Bronchial smooth muscle cell (primary cell): Measurements from ENCODE around the gene TNNC1. TPM values are rescaled to one million over a fixed set of nuclear protein-coding genes. Genes with fewer than 3 reads are reported as not detected.

Experiments used
- total RNA-seq: library from RNA; depleted of rRNA; stranded (reverse); fragments of >200 nt; gene quantifications from 2 replicates; pipeline ENCODE4 v1.2.1, GENCODE V29; 2014

The TNNC1 gene
- 0.43 and 0.63 TPM in 2 replicates for total RNA-seq

DNA sequence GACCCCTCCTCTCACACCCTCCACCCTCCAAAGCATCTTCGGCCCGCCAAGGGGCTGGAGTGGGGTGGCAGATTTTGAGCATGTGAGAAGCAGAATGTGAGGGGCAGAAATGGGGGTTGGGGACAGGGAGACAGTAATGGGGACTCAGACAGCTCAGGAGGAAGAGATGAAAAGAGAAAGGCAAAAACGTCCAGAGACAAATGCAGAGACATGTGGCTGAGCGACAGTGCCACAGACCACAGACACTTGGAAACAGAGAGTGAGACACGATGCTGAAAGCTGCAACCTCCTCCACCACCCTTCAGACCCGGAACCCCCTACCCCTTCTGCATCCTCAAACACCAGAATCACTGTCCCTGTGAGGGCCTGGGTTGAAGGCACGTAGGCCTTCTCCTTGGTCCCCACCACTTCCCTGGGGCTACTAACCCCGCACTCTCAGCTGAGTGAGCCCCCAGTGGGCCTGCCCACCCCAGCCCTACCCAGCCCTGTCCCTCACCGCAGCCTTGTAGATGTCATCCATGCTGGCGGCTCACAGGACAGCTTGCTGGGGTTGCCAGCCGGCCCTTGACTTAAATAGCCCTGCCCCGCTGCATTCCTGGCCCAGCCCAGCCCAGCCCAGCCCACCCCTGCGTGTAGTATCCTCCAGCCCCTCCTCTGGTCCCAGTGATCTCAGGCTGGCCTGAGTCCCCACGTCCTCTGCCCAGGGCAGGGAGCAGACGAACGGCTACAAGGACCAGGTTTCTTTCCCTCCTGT is at the start of gene TNNC1:
TSS of gene TNNC1 (minus strand) at position 546 of the 754 bp plus-strand sequence. CDS start at position 520, 26 bp downstream.

DNA sequence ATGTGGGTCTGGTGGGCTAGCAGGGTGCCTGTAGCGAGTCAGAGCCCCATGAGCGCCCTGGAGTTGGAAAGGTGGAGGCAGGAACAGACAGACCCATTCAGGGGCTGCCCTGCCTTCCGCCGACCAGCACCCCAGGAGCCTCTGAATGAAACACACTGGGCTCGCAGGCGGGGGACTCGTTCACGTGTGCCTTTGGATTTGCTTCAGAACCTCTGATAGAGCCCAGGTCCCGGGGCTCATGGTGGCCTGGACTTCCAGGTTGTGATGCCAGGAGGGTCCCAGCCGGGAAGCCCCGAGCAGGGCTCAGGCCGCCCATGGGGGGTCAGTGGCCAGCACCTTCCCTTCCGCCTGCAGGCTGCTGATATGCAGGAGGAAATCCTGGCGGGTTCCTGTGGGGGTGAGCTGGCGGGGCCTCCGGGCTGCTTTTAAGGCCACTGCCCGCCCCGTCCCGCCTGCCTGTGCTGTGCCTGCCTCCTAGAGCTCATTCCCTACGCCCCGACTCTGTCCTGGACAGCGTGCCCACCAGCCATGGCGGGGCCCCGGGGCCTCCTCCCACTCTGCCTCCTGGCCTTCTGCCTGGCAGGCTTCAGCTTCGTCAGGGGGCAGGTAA is 41.1 kb upstream of the TNNC1 start, which contains the start of gene STAB1:
TSS of gene STAB1 (plus strand) at position 453 of the 610 bp plus-strand sequence. CDS start at position 529, 76 bp downstream.

DNA sequence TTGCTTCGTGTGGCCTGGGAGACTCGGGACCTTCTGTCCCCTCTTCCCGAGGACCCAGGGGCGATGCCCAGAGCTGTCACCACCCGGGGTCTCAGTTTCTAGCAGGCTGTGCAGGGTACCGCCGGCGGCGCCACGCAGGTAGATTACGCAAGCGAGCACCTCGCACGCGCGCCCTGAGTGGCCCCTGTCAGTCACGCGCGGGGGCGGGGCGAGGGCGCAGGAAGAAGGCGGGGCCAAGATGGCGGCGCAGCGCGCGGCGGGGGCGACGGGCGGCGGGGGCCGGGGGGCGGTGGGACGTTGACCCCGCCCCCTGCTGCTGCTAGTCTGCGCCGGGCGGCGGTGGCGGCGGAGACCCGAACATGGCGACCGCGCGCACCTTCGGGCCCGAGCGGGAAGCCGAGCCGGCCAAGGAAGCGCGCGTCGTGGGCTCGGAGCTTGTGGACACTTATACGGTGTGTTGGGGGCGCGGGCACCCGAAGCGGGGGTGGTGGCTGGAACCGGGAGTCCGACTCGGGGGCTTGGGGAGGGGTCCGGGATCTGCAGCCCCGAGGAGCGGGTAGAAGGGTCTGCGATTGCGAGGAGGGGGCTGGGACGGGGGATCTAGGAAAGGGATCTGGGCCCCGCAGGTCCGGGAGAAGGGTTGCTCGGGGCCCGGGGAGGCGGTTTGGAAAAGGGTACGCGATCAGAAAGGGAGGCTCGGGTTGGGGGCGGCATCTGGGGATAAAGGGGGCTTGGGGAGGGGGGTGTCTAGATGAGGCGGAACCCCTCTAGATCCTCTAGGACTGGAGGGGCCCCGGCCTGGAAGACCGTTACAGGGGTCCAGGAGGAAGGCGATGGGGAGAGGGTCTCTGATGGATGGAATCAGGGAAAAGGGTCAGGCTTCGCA is 1.7 kb upstream of the TNNC1 start, which contains the start of gene NISCH:
TSS of gene NISCH (plus strand) at position 322 of the 886 bp plus-strand sequence. CDS start at position 360, 38 bp downstream.

GRCh38 chr3:52444860-52445793 is 8.7 kb downstream of the TNNC1 start, which contains the start of gene SEMA3G:
SEMA3G (minus strand) TSS chr3:52445103; CDS start chr3:52445027, 76 bp downstream.

Other genes with a start within 250 kb of the TNNC1 start
- under 0.01 and 0.09 TPM in 2 replicates for gene TLR9, start 228.4 kb downstream of the TNNC1 start, total RNA-seq
- 78.8 and 87.5 TPM in 2 replicates for gene TWF2, start 214.9 kb downstream of the TNNC1 start, total RNA-seq
- 27.0 and 38.6 TPM in 2 replicates for gene PPM1M, start 208.3 kb downstream of the TNNC1 start, total RNA-seq
- 56.0 and 63.6 TPM in 2 replicates for gene WDR82, start 175.4 kb downstream of the TNNC1 start, total RNA-seq
- 6.5 and 9.5 TPM in 2 replicates for gene GLYCTK, start 166.2 kb downstream of the TNNC1 start, total RNA-seq
- gene DNAH1, start 137.7 kb downstream of the TNNC1 start, total RNA-seq = 2.0 and 4.8 TPM in 2 replicates
- gene BAP1, start 44.0 kb downstream of the TNNC1 start, total RNA-seq = 53.6 and 66.9 TPM in 2 replicates
- 3.5 and 4.4 TPM in 2 replicates for gene PHF7, start 43.4 kb downstream of the TNNC1 start, total RNA-seq
- gene SEMA3G, start 8.9 kb downstream of the TNNC1 start, total RNA-seq = 0.26 TPM in 1 of 2 replicates, not detected in the other
- 81.8 and 82.5 TPM in 2 replicates for gene NISCH, start 1.6 kb upstream of the TNNC1 start, total RNA-seq
- gene STAB1, start 41.3 kb upstream of the TNNC1 start, total RNA-seq = under 0.01 and 0.32 TPM in 2 replicates
- 46.5 and 47.4 TPM in 2 replicates for gene NT5DC2, start 79.8 kb upstream of the TNNC1 start, total RNA-seq
- gene UQCC5, start 82.6 kb upstream of the TNNC1 start, total RNA-seq = 8.9 and 13.4 TPM in 2 replicates
- gene PBRM1, start 231.9 kb upstream of the TNNC1 start, total RNA-seq = 45.9 and 46.1 TPM in 2 replicates
- gene GNL3, start 232.0 kb upstream of the TNNC1 start, total RNA-seq = 51.2 and 58.6 TPM in 2 replicates